ENCODE data around the gene THOP1.
A peak's percentile ranks its signal among the peaks of the same experiment; 100 is the strongest.

Gene THOP1

GRCh38 chr19:2785244-2785997, at the start of gene THOP1:
Gene THOP1 (plus strand): TSS chr19:2785503. CDS start chr19:2785663, 160 bp downstream.
- peak; percentile 95 to 96 for DNase-seq

- no peak for DNase-seq
Measured at GRCh38 chr19:2736550-2737190, 48.6 kb upstream of the THOP1 start.

- DNase-seq: peak; percentile 90 to 98
Measured at GRCh38 chr19:2739602-2740313, 45.5 kb upstream of the THOP1 start, which contains the start of gene SLC39A3. Gene SLC39A3 (minus strand): TSS chr19:2740017. CDS start chr19:2737257, 2,760 bp downstream.

GRCh38 chr19:2740314-2740656, 45.0 kb upstream of the THOP1 start:
- DNase-seq: no peak

- no peak for DNase-seq
Measured at GRCh38 chr19:2743099-2743498, 42.2 kb upstream of the THOP1 start.

- DNase-seq: no peak
Measured at GRCh38 chr19:2744113-2744512, 41.2 kb upstream of the THOP1 start.

- DNase-seq: no peak
Measured at GRCh38 chr19:2747349-2747748, 38.0 kb upstream of the THOP1 start.

GRCh38 chr19:2750808-2751437, 34.4 kb upstream of the THOP1 start:
- DNase-seq: no peak

GRCh38 chr19:2751438-2751830, 33.9 kb upstream of the THOP1 start:
- DNase-seq: no peak

GRCh38 chr19:2754659-2755447, 30.4 kb upstream of the THOP1 start:
- DNase-seq: no peak

- no peak for DNase-seq
Measured at GRCh38 chr19:2755448-2755705, 29.9 kb upstream of the THOP1 start.

GRCh38 chr19:2755811-2756210, 29.5 kb upstream of the THOP1 start:
- no peak for DNase-seq

GRCh38 chr19:2756477-2756876, 28.8 kb upstream of the THOP1 start:
- no peak for DNase-seq

- DNase-seq: no peak
Measured at GRCh38 chr19:2756921-2757881, 28.1 kb upstream of the THOP1 start.

- DNase-seq: no peak
Measured at GRCh38 chr19:2758601-2759313, 26.5 kb upstream of the THOP1 start.

GRCh38 chr19:2759362-2759761, 25.9 kb upstream of the THOP1 start:
- DNase-seq: no peak

GRCh38 chr19:2759965-2760364, 25.3 kb upstream of the THOP1 start:
- no peak for DNase-seq

- DNase-seq: no peak
Measured at GRCh38 chr19:2761309-2761677, 24.0 kb upstream of the THOP1 start.

- DNase-seq: no peak
Measured at GRCh38 chr19:2761876-2762782, 23.2 kb upstream of the THOP1 start.
